ENCODE measurements around the gene IPO11. TPM values are rescaled to one million over a fixed set of nuclear protein-coding genes. Genes with fewer than 3 reads are reported as not detected.
"Not testable (repeated sequence)": the region's sequence is repeated elsewhere in the genome, so short reads cannot be mapped to it uniquely, and the experiment has no call there.

IPO11 gene
- total RNA-seq, 1 experiment from 2014 or later, result 28.7 TPM

- not testable (repeated sequence) for DNase-seq (ENCODE audit: extremely low read depth, low read depth)
Measured at GRCh38 chr5:62565740-62566139, 153.2 kb downstream of the IPO11 start.

- DNase-seq (ENCODE audit: extremely low read depth, low read depth), result no peak
Measured at GRCh38 chr5:62568143-62568542, 155.6 kb downstream of the IPO11 start.

GRCh38 chr5:62568800-62569432 lies 156.4 kb downstream of the IPO11 start:
- no peak for DNase-seq (ENCODE audit: extremely low read depth, low read depth)

- no peak for DNase-seq (ENCODE audit: extremely low read depth, low read depth)
Measured at GRCh38 chr5:62569470-62569869, 156.9 kb downstream of the IPO11 start.

- no peak for DNase-seq (ENCODE audit: extremely low read depth, low read depth)
Measured at GRCh38 chr5:62572918-62573514, 160.5 kb downstream of the IPO11 start.

- DNase-seq (ENCODE audit: extremely low read depth, low read depth), result no peak
Measured at GRCh38 chr5:62574599-62574998, 162.0 kb downstream of the IPO11 start.

- no peak for DNase-seq (ENCODE audit: extremely low read depth, low read depth)
Measured at GRCh38 chr5:62575066-62575465, 162.5 kb downstream of the IPO11 start.

GRCh38 chr5:62575489-62575888 lies 162.9 kb downstream of the IPO11 start:
- no peak for DNase-seq (ENCODE audit: extremely low read depth, low read depth)

GRCh38 chr5:62576570-62577170 lies 164.1 kb downstream of the IPO11 start:
- DNase-seq (ENCODE audit: extremely low read depth, low read depth), result no peak

GRCh38 chr5:62577488-62577887 lies 164.9 kb downstream of the IPO11 start:
- DNase-seq (ENCODE audit: extremely low read depth, low read depth), result no peak

- no peak for DNase-seq (ENCODE audit: extremely low read depth, low read depth)
Measured at GRCh38 chr5:62578540-62578939, 166.0 kb downstream of the IPO11 start, which contains the start of gene LRRC70. Gene LRRC70, plus strand, starts transcription at chr5:62578819. Its CDS starts 620 bp downstream, at chr5:62579439.

- no peak for DNase-seq (ENCODE audit: extremely low read depth, low read depth)
Measured at GRCh38 chr5:62579761-62580160, 167.2 kb downstream of the IPO11 start.

GRCh38 chr5:62581836-62582597 lies 169.5 kb downstream of the IPO11 start:
- no peak for DNase-seq (ENCODE audit: extremely low read depth, low read depth)

GRCh38 chr5:62584391-62584790 lies 171.8 kb downstream of the IPO11 start:
- no peak for DNase-seq (ENCODE audit: extremely low read depth, low read depth)

- no peak for DNase-seq (ENCODE audit: extremely low read depth, low read depth)
Measured at GRCh38 chr5:62585306-62585705, 172.7 kb downstream of the IPO11 start.

GRCh38 chr5:62585751-62586150 lies 173.2 kb downstream of the IPO11 start:
- no peak for DNase-seq (ENCODE audit: extremely low read depth, low read depth)

- no peak for DNase-seq (ENCODE audit: extremely low read depth, low read depth)
Measured at GRCh38 chr5:62587737-62588136, 175.2 kb downstream of the IPO11 start.

GRCh38 chr5:62588668-62589067 lies 176.1 kb downstream of the IPO11 start:
- no peak for DNase-seq (ENCODE audit: extremely low read depth, low read depth)

- DNase-seq (ENCODE audit: extremely low read depth, low read depth), result no peak
Measured at GRCh38 chr5:62589504-62589903, 176.9 kb downstream of the IPO11 start.

GRCh38 chr5:62590387-62590786 lies 177.8 kb downstream of the IPO11 start:
- DNase-seq (ENCODE audit: extremely low read depth, low read depth), result no peak

- DNase-seq (ENCODE audit: extremely low read depth, low read depth), result no peak
Measured at GRCh38 chr5:62592558-62592957, 180.0 kb downstream of the IPO11 start.
